Stimulated activated CD4-positive, alpha-beta T cell treated with anti-CD3 and anti-CD28 coated beads, Interleukin-4, amount 100 ng/mL, for 24 hours (primary cell): ENCODE data around the gene TNFRSF6B.

Experiments
- DNase-seq: peaks from one replicate; pipeline ENCODE4 v3.0.0-alpha.2; 2020

The TNFRSF6B gene

DNA sequence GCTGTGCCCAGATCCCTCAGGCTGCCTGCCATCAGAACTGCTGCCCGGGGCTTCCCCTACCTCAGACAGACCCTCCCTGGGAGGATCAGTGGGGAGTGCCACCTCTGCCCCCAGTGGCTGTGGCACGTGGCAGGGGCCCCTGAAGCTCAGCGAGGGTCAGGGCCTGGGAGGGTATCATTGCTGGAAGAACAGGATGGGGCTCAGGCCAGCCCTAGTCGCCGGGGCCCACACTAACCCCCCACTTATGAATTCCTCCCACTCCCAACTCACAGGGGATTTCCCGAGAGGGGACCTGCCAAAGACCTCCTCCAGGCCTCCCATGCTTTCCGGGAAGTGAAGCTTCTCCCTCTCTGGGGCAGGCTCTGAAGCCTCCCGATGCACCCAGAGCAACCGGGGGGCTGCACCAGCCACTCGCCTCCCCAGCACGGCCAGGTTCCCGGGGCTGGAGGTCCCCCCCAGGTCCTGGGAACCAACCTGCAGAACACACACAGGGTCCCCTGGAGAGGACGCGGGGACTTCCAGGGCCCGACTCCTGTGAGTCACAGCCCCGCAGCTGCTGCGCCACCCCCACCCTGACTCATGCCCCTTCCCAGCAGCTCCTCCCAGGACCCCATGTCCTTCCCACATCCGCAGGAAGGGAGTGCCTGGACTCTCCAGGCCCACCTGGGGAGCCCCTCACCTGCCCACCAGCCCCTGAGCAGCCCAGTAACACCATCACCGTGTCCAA, 2.5 kb downstream of the TNFRSF6B start:
- peak; percentile 69 for DNase-seq

DNA sequence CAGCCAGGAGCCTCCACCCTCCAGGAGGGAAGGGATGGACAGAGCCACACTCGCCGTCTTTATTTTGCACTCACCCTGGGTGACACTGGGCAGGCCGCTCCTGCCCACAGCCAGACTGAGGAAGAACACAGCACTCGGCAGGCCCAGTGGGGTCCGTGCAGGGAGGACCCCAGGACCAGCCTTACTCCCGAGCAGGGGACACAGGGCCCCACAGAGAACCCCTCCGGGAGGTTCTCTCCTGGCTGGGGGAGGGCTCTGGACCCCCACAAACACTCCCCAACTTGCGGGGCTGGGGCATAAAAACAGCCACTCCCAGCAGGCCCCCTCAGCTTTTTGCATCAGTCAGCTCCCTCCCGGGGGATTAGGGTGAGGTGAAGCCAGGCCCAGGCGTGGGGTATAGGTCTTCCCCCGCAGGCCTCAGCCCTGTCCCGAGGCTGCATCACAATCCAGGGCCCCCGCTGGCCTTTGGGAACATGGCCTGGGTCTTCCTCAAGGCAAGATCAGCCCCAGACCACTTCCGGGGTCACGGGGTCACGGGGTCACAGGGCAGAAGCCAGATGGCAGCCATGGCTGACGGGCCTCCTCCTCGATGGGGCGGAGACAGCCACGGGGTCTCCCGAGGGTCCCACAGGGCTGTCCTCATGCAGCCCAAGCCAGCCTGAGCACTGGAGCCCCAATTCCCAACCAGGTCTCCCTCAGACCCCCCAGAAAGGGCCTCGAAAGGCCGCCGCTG, 3.2 kb downstream of the TNFRSF6B start:
- DNase-seq, result no peak

DNA sequence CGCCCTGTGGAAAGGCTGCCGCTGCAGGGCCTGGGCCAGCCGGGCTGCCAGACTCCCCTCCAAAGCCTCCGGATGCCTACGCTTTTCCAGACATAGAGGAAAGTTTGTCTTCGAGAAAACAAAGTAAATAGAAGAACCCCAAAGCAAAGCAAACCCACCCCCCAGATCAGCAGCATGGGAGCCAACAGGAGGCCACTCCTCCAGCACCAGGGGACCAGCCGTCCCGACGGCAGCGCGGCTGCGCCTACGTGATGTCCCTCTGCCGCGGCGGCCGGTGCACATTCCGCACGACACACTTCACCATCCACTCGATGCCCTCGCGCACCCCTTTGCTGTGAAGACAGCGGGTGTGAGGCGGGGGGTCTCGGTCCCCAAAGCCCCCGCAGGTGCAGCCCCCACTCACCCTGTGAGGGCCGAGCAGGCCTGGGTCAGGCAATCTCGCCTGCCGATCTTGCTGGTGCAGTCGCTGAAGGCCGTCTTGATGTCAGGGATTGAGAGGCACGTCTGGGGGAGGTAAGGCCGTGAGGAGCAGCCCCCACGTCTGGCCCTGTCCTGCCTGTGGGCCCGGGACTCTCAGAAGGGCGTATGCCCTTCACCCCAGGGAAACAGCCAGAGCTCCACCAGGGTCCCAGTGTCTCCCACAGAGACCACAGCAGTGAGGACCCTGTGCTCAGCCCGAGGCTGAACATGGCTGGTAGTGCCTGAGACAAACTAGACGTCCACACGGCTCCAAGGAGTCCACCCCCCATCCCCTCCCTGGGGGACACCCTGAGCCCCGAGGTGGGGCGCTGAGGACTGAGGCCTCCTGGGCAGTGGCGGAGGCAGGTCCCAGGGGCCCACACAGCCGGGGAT, 4.0 kb downstream of the TNFRSF6B start:
- no peak for DNase-seq

DNA sequence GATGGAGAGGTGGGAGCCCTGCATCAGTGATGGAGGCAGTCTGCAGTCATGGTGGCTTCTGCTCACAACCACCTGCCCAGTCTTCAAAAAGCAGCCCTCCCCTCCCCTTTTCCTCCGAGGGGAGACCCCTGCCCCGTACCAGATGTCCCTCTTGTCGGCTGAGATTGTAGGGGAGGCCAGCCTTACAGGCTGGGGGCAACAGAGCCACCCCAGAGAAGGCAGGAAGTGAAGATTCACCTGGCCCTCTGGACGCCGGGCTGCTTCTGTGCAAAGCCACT, 4.5 kb downstream of the TNFRSF6B start:
- DNase-seq, result no peak

DNA sequence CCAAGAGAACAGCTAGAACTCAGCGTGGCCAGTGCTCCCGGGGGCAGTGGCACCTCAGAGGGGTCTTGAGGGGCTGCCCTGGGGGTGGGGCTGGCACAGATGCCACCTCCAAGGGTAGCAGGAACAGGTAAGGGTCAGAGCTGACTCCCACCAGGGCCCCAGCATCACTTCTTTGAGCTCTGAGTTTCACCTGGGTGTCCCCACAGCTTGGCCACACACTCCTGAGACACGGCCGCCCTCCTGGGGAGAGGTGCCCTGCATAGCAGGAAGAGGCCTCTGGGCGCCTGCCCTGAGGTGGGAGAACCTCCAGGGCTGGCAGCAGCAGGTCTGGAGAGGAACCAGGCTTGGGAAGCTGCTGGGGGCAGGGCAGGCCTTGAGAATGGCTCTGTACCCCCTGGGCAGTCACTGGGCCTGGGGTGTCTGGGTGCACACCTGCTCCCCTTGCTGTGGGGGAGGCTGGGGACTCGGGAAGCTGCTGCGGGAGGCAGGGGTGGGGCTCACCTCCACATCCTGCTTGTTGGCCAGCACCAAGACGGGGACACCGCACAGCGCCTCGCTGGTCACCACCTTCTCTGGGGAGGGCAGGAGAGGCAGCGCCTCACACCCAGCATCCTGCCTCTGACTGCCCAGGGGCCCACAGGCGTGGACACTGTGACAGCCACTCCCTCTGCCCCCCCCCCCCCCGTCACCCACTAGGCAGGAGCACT, 5.0 kb downstream of the TNFRSF6B start:
- DNase-seq, result no peak

DNA sequence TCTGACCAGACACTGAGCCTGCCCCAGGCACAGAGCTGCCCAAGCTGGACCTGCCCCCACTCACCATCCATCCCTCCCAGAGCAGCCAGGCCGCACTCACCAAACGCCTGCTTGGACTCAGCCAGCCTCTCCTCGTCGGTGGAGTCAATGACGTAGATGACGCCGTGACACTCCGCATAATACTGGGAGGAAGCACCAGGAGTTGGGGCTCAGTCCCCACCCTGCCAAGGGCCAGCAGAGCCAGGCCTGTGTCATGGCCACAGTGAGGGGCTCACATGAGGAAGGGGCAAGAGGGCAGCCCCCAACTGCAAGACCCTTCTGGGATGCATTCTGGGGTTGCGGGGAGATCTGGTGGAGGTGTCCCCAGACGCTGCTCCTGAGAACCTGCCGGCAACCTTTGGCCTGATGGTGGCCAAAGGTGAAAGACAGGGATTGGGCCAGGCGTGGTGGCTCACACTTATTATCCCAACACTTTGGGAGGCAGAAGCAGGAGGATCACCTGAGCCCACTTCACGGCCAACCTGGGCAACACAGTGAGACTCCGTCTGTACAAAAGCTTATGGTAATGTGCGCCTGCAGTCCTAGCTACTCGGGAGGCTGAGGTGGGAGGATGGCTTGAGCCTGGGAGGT, 5.7 kb downstream of the TNFRSF6B start:
- no peak for DNase-seq

DNA sequence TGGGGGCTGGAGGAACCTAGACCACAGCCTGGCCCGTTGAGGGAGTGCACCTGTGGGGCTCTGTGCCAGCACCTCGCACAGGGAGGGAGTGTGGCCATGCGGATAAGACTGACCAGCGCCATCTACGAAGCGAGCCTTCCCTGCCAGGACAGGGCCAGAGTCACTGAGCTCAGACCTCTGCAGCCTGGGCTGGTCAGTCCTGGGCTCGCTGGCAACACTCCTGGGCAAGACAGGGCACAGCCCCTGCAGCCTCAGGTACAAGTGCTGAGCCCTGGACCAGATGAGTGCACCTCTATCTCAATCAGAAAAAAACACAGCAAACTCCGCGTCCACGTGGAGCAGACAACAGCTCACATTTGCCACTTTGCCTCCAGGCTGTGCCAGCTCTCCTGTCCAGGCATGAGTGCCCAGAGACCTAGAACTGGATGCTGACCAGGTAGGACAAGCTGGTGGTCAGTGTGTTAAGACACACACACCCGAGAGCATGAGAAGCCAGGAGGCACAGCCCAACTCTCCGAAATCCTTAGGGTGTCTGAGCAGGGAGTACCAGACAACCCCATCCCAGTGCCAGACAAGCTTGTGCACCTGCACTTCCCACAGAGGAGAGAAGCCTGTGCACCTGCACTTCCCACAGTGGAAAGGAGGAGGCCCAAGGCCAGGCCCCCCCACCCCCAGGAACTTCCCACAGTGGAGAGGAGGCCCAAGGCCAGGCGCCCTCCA, 6.5 kb downstream of the TNFRSF6B start:
- no peak for DNase-seq

DNA sequence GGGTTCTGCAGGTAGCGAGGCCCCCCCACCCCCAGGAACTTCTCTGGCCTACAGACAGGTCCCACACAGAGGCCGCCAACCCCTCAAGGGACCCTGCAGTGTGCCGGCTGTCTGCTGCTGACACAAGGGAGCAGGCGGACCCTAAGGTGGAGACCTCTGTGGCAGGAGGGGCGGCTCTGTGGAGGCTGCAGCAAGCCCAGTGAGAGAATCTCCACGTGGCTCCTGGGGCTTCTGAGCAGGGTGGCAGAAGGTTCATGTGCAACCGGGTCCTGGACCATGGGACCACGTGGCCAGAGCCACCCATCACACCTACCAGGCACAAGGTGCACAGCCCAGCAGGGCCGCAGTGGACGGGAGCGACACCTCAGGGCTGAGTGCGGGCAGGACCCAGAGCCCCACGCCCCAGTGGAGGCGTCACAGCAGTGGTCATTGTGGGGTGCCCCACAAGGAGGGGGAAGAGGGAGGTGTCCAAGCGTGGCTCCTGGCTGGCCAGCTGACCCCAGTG, 7.1 kb downstream of the TNFRSF6B start:
- DNase-seq, result no peak

DNA sequence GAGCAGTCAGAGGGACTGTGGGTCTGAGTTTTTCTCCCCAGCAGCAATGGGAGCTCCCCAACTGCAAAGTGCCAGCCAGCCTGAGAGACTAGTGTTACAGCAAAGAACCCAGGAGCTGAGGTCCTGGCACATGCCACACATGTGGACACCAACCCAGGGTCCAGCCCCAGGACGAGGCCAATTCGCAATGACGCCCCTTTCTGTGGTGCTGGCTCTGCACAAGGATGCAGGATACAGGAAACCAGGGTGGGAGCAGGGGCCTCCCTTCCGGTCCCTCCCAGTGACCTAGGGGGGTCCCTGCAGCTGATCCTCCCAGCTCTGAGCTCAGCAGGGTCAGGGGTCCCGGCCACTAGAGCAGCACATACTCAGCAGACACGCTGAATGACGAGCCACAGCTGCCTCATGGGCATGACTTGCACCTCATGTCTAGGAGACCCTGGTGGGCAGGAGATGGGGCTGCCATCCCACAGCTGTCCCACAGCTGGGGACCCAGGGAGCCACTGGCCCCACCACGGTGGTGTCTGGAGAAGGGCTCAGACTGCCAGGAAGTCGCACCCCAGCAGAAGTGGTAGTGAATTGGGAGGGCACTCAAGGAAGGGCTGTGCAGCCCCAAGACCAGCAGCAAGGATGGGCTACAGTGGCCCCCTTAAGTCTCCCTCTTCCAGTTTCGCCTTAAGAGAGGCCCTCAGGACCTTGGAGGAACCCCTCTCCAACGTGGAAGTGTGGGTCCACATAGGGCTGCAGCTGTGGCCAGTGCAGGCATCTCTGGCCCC, 7.7 kb downstream of the TNFRSF6B start:
- no peak for DNase-seq

DNA sequence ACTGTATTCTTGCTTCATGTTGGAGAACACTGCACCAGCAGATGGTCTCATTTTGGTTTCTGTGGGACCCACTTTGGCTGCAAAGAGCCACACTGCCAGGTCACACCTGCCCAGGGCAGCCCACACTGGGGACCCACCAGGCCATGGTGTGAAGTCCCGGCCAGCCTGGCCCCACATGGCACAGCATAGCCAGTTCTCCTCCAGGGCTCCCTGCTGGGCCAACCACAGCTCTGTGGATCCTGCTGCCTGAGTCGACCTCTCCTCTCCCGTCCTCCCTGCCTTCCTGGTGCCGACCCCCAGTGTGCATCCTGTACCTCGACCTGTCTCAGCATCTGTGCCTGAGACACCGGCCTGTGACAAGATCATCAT, 8.3 kb downstream of the TNFRSF6B start:
- DNase-seq, result no peak

DNA sequence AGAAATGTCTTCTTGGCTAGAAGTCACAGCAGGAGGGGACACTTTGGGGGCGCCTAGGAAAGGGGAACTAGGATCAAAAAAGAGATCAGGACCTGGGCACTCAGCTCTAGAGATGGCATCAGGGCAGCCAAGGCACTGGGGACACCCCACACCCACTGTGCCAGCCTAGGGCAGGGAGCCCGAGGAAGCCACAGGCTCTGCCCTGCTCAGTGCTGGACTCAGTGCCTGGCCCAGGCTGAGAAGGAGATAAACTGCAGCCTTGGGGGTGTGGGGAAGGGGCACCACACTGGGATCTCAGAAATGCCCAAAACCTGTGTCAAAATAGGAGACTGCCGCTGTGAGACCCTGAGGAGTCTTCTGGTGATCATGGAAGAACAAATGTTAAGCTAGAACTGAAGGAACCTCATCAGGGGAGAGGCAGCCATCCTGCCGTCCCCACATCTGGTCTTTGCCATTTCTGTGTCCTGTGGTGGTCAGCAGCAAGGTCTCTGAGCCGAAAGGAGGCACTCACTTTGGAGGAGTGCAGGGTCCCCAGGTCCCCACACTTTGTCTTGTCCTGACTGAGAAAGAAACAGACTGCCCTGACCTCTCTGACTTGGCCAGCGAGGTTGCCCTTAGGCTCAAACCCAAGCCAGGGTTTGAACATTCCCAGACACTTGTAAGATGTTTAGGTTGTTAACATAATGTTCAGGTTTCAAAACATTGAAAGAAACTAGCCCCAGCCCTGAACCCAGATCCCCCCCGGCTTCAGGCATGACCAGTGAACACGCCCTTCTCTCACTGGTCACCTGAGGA, 9.0 kb downstream of the TNFRSF6B start:
- no peak for DNase-seq

DNA sequence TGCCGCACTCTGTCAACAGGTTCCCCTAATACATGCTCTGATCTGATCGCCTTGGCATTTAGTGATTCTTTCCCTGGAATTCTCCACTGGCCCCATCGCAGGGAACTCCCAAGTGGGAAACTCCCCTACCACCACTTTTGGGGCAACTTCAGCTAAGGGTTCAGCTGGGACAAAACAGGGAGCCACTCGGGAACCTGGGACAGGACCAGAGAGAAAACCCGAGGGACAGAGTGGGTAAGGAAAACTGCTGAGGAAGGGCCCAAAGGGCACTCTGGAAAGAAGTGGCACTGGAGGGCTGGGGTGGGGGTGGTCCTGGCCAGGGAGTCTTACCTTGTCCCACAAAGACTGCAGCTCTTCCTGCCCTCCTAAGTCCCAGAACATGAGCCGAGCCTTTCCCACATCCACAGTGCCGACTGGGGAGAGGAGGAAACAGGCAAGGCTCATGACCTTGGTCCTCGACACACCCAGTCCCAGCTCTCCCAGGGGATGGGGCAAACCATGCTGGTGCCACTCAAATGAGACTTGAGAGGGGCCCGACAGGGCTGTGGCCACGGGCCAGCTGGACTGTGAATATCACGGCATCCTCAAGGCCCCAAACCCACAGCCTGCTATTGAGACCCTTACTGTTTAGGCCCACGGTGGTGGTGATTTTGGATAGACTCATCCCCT, 9.7 kb downstream of the TNFRSF6B start:
- DNase-seq, result no peak

DNA sequence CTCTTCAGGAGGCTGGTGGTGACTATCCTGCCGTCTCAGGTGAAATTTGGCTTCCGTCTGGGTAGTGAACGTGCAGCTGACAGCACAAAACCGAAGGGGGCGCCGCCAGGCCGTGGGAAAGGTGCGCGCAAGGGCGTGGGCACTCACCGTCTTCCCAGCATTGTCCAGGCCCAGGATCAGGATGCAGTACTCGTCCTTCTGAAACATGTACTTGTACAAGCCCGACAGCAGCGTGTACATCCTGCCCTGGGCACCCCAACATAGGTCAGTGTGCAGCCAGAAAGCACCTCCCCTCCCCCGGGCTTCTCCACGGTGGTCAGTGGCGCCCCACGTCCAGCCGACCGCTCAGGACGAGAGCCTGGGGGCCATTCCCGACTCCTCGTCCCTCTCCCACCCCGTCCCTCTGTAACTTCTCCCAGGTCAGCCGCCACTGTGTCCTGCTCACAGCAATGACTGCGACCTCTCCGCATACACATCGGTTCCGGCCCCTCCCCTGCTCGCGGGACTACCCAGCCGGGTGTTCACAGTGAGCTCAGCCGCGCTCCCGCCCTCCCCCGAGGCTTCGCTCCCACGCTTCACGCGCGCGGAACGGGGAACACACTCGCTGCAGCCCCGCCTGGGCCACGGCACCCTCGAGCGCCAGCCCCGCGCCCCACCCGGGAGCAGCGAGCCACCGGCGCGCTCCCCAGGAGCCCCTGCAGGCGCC, 10.6 kb downstream of the TNFRSF6B start:
- peak; percentile 70 for DNase-seq

DNA sequence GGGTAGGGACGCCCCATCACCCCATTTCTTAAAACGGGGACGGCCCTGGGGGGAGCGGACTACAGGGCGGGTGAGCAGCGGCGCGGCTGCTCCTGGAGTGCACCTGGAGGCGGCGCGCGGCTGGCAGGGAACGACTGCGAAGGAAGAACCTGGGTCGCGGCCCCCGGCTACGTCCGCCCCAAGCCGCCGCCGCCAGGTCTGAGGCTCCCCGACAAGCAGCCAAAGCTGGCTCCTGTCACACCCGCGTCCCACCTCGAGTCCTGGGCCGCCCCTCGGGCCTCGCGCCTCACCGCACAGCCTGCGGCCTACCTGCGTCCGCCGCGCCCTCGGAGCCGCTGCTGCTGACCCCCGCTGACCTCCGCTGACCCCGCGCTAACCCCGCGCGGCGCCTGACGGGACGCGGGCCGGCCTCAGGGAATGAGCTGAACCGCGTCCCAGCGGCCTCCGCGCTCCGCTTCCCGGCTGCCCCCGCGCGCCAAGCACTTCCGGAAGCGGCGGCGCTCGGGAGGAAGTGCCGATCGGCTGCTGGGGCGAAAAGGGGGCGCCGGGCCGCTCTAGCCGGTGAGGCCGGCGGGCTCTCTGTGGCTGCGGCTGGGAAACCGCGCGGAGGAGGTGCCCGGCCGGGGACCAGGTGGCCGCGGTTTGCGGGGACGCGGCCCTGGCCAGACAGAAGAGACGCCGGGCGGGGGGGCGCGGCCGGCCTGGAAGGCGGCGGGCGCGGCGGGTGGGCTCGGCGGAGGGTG, 11.3 kb downstream of the TNFRSF6B start, which contains the start of the genes ARFRP1 and ZGPAT:
Gene ARFRP1 (minus strand): TSS at position 419 of the 743 bp plus-strand sequence. CDS start 885 bp downstream, outside the sequence.
Gene ZGPAT (plus strand): TSS at position 482 of the 743 bp plus-strand sequence. CDS start 542 bp downstream, outside the sequence.
- DNase-seq, result peak; percentile 88

DNA sequence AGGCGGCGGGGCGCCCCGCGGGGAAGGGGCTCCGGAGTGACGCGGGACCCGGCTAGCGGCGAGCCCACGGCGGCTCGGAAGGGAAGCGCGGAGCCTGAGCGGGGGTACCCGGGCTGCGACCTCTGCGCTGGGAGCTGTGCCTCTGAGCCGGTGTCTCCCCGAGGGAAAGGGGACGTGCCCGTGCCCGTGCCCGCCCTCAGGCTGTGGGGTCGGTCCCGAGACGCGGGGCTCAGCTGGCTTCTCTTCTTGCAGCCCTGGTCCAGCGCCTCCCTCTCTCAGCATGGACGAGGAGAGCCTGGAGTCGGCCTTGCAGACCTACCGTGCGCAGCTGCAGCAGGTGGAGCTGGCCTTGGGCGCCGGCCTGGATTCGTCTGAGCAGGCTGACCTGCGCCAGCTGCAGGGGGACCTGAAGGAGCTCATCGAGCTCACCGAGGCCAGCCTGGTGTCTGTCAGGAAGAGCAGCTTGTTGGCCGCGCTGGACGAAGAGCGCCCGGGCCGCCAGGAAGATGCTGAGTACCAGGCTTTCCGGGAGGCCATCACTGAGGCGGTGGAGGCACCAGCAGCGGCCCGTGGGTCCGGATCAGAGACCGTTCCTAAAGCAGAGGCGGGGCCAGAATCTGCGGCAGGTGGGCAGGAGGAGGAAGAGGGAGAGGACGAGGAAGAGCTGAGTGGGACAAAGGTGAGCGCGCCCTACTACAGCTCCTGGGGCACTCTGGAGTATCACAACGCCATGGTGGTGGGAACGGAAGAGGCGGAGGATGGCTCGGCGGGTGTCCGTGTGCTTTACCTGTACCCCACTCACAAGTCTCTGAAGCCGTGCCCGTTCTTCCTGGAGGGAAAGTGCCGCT, 12.1 kb downstream of the TNFRSF6B start:
- no peak for DNase-seq

DNA sequence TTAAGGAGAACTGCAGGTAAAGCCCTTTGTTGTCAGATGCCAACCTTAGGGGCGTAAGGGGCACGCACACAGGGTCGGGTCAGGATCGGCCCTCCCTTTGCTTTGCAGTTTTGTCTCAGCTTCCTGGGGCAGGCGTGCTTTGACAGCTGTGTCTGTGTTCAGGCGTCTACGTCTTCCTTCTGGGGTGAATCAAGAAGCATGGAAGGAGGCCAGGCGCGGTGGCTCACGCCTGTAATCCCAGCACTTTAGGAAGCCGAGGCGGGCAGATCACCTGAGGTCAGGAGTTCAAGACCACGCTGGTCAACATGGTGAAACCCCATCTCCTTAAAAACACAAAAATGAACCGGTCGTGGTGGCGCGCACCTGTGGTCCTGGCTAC, 12.7 kb downstream of the TNFRSF6B start:
- DNase-seq, result no peak

DNA sequence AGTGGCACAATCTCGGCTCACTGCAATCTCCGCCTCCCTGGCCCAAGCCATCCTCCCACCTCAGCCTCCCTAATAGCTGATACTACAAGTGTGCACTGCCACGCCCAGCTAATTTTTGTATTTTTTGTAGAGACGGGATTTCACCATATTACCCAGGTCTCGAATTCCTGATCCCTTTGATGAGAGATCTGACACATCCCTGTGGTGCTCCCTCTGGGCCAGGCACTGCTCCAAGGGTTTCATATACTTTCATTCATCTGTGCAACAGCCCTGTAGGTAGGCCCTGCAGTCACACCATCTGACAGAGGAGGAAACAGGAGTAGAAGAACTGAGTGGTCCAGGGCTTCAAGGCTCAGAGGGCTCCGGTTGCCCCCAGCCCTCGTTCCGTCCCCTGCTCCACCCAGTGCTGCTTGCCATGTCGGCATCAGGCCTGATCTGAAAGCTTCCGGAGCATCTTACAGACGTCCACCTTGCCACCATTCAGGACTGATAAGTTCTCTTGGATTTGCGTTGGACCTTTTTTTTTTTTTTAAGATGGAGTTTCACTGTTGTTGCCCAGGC, 14.7 kb downstream of the TNFRSF6B start:
- DNase-seq, result no peak
